HG03432 (cell line): ENCODE measurements around the gene FLT3LG.
"Not testable (repeated sequence)": the region's sequence is repeated elsewhere in the genome, so short reads cannot be mapped to it uniquely, and the experiment has no call there.

Experiments used
- ATAC-seq: cut with Tn5 transposase; IDR thresholded peaks from one replicate; pipeline ENCODE4 v1.9.1; 2021; ENCODE audit warnings: mild to moderate bottlenecking, moderate library complexity; ENCODE audit not compliant: unreplicated experiment

Gene FLT3LG

DNA sequence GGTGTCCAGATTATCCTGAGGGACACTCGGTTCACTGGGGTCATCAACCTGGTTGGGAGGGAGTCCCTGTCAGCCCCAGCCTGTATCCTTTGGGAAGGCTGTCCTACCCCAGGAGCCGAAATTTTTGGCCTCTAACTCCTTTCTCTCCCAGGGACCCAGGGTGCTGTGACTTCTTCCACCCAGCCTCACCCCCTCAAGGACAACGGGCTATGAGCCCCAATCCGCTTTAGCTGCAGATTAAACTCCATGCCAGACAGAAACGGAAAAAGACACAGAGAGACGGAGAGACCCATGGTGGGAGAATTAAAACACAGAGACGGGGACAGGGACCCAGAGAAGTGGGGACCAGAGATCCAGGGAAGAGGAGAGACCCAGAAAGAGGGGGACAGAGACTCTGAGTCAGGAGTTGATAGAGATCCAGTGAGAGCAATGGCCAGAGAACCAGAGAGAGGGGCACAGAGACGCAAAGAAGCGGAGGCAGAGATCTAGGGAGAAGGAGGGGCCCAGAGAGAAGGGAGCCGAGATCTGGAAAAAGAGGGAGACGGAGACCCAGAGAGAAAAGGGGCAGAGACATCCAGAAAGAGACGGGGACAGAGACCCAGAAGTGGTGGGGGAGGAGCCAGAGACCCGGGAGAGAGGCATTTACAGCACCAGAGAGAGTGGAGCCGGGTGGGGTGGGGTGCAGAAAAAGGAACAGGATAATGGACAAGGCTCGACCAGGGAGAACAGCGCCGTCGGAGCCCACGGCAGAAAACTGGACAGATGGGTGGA, 33.4 kb upstream of the FLT3LG start:
- no peak for ATAC-seq

- no peak for ATAC-seq
These were observed 32.6 kb upstream of the FLT3LG start, which contains the start of gene SLC17A7 for GRCh38 chr19:49441210-49441959. Gene SLC17A7 (minus strand): TSS chr19:49441527. CDS start chr19:49441379, 148 bp downstream.

GRCh38 chr19:49441960-49442350, 32.1 kb upstream of the FLT3LG start:
- no peak for ATAC-seq

- no peak for ATAC-seq
These were observed 31.7 kb upstream of the FLT3LG start for GRCh38 chr19:49442354-49442753.

GRCh38 chr19:49442771-49443365, 31.1 kb upstream of the FLT3LG start:
- peak; percentile 11 for ATAC-seq

GRCh38 chr19:49443366-49444099, 30.5 kb upstream of the FLT3LG start:
- peak; percentile 80 for ATAC-seq

DNA sequence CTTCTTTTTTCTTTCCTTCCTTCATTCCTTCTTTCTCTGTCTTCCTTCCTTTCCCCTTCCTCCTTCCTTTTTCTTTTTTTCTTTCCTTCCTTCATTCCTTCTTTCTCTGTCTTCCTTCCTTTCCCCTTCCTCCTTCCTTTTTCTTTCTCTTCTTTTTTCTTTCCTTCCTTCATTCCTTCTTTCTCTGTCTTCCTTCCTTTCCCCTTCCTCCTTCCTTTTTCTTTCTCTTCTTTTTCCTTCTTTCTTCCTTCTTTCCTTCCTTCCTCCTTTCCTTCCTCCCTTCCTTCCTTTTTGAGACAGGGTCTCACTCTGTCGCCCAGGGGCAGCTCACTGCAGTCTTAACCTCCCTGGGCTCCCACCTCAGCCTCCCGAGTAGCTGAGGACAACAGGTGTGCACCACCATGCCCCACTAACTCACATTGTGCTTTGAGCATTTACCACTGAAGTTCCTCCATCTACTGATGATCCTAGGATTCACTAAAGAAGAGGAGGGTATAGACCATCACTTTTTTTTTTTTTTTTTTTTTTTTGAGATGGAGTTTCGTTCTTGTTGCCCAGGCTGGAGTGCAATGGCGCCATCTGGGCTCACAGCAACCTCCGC, 29.8 kb upstream of the FLT3LG start:
- not testable (repeated sequence) for ATAC-seq

DNA sequence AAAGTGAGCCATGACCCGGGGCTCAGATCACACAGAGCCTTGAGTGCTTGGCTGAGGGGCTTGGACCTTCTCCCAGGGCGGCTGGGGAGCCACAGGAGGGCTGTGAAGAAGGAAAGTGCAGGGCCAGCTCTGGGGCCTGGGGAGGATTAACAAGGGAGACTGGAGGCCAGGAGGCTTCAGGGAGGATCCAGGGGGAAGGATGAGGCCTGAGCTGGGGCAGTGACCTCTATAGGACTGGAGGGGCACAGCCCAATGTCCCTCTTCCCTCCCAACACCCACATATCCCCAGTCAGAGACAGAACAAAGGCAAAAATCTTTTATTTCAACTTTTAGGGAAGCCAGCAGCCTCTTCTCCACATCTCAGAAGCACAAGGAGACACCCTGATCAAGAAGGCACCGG, 28.0 kb upstream of the FLT3LG start:
- ATAC-seq = no peak

GRCh38 chr19:49447485-49448431, 26.3 kb upstream of the FLT3LG start:
- no peak for ATAC-seq

DNA sequence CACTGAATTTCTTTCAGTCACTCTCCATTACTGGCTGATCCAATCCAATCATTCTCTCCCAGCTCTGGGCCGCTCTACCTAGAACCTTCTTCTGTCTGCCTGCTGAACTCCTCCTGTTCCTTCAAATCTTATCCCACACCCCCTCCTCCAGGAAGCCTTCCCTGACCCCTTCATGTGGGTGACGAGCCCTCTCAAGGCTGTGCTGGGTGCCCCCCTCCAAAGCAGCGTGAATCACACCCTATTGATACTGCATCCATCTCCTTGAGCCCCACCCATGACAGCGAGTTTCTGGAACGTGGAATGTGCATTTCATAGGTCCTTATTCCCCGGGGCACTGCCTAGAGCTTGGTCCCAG, 25.6 kb upstream of the FLT3LG start:
- no peak for ATAC-seq

GRCh38 chr19:49450405-49450804, 23.6 kb upstream of the FLT3LG start:
- no peak for ATAC-seq

GRCh38 chr19:49451430-49452181, 22.4 kb upstream of the FLT3LG start, which contains the start of gene PIH1D1:
Gene PIH1D1 (minus strand): TSS chr19:49451814. CDS start chr19:49451574, 240 bp downstream.
- peak; percentile 55 for ATAC-seq

DNA sequence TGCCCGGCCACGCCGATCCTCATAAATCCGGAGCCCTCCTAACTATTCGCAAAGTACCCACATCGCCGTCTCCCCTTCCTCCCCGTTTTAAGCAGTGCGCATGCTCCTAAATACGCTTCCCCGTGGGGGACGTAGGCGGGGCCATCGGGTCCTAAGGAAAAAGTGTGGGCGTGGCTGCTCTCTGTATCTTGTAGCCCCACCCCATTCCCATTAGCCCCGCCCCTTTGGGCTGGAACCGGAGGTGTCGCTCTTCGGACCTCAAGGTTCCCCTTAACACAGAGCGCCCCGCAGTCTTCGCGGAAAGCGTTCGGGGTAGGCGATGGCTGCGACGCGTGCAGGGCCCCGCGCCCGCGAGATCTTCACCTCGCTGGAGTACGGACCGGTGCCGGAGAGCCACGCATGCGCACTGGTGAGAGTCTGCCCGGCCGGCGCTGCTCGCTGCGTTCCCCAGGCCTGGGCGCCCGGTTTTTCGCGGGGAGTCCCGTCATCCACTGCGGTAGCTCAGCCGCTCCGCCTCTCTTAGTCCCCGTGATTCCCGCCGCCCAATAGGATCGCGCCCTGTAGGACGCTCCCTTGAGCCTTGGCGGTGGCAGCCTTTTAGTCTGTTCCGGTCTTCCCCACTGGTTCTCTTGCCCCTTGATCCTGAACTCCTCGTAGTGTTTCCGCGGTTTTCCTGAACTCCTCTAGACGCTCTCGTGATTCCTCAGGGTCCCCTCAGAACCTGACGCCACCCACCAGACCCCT, 20.8 kb upstream of the FLT3LG start, which contains the start of gene ALDH16A1:
TSS of gene ALDH16A1 (plus strand) at position 213 of the 744 bp plus-strand sequence. CDS start at position 320, 107 bp downstream.
- peak; percentile 82 for ATAC-seq

- no peak for ATAC-seq
These were observed 20.2 kb upstream of the FLT3LG start for GRCh38 chr19:49453757-49454240.

DNA sequence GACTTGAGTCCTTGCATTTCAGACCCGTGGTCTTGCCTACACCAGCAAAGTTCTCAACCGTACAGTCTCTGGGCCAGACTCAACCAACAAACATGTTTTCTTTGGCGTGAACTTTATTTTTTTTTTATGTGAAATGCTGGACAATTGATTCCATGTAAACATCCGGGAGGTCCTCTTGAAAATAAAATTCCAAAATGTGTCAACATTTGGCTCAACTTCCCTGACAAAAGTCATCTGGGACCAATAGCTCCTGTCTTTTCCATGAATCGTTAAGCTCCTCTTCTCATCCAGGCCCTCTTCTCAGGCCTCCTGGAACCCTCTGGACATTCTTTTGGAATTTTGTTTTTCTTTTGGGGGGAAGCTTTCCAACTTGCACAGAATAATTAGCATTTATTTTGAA, 18.2 kb upstream of the FLT3LG start:
- ATAC-seq = no peak

- no peak for ATAC-seq
These were observed 17.7 kb upstream of the FLT3LG start for GRCh38 chr19:49456326-49456725.

DNA sequence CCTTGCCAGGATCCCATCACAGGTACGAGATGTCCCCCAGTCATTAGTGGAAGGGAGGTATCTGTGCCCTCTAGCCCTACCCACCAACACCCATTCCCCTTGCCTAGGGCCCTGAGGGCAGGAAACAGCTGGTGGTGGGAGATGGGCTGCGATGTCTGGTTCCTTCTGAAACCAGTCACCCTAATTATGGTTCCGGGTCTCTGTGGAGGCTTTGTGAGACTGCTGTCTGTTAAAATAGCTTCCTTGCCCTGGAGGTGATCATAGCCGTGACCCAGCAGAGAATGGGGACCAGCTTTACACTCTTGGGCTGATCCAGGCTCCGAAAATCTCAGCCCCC, 15.5 kb upstream of the FLT3LG start:
- ATAC-seq = no peak

GRCh38 chr19:49459388-49459787, 14.6 kb upstream of the FLT3LG start:
- no peak for ATAC-seq
